ENCODE results near the gene NMNAT2.
A peak's percentile ranks its signal among the peaks of the same experiment; 100 is the strongest.

Gene NMNAT2

GRCh38 chr1:183212870-183213269, 205.3 kb downstream of the NMNAT2 start:
- no peak overlapping the region for H3K4me3 ChIP-seq (ENCODE audit: low read depth, low read length)
- ChIA-PET CTCF (interaction anchor here (1.0 to 1.9 kb wide), 2 partner anchors 15 to 17 kb away, joined by 3 to 5 read pairs; no protein-coding TSS in a partner anchor), POLR2A (no interaction called here)
- TF ChIP-seq, protein P1, sequence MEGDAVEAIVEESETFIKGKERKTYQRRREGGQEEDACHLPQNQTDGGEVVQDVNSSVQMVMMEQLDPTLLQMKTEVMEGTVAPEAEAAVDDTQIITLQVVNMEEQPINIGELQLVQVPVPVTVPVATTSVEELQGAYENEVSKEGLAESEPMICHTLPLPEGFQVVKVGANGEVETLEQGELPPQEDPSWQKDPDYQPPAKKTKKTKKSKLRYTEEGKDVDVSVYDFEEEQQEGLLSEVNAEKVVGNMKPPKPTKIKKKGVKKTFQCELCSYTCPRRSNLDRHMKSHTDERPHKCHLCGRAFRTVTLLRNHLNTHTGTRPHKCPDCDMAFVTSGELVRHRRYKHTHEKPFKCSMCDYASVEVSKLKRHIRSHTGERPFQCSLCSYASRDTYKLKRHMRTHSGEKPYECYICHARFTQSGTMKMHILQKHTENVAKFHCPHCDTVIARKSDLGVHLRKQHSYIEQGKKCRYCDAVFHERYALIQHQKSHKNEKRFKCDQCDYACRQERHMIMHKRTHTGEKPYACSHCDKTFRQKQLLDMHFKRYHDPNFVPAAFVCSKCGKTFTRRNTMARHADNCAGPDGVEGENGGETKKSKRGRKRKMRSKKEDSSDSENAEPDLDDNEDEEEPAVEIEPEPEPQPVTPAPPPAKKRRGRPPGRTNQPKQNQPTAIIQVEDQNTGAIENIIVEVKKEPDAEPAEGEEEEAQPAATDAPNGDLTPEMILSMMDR (IDR thresholded peaks at IDR 0.05; ENCODE audit: insufficient read depth, low read length, missing control alignments): no peak
- no peak for DNase-seq (ENCODE audit: low read depth, low spot score)

DNA sequence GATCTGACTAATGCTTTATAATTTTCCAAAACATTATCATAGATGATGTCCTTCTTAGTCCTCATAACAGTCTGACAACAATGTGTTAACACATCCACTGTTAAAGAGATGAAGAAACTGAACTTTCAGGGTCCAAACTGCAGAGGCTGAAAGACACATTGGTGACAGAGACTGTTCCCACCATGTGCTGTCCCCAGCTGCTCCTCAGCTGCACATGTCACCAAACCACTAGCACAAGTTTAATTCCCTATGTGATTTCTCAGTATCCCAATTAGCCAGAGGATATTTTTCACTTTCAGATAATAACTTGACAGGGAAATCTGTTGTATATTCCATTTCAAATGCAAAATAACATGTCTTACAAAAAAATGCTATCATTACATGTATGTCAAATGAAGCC, 207.5 kb downstream of the NMNAT2 start:
- no peak overlapping the region for H3K4me3 ChIP-seq (ENCODE audit: low read depth, low read length)
- TF ChIP-seq, protein P1 (IDR thresholded peaks at IDR 0.05; ENCODE audit: insufficient read depth, low read length, missing control alignments): no peak
- POLR2A ChIA-PET: no interaction called here
- CTCF ChIA-PET: interaction anchor here (0.8 to 1.2 kb wide), 2 partner anchors 24 to 50 kb away, joined by 3 to 5 read pairs; no protein-coding TSS in a partner anchor
- no peak for DNase-seq (ENCODE audit: low read depth, low spot score)

DNA sequence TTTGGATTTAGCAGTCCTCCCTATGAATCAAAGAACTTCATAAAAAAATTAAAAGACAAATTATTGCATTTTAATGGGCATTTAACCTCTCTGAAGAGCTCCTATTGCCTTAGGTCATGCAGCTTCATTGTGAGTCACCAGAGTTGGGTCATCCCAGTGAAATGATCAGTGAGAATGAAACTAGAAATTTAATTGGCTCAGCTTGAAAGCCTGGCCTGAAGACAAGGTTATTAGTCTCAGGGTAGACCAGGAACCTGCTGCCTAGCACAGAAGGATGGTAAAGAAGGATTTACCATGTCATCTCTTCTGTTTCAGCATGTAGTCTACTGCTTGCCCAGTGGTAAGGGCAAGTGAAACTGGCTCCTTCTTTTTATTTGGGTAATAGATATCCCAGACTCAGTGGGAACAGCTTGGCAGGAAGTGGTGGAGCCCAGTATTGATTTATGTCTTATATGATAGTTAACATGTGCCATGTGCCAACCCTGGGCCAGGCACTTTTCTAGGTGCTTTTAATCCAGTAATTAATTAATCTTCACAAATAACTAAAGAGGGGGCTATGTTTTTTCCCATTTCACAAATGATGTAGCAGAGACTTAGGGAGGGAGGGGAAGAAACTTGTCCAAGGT, 208.5 kb downstream of the NMNAT2 start:
- no peak overlapping the region for H3K4me3 ChIP-seq (ENCODE audit: low read depth, low read length)
- ChIA-PET CTCF (interaction anchor here (1.2 to 7.5 kb wide), 4 partner anchors 19 to 72 kb away, joined by 3 to 63 read pairs (median 5); no protein-coding TSS in a partner anchor), POLR2A (no interaction called here)
- DNase-seq (ENCODE audit: low read depth, low spot score): peak; percentile 47
- TF ChIP-seq, protein P1 (IDR thresholded peaks at IDR 0.05; ENCODE audit: insufficient read depth, low read length, missing control alignments): no peak

- POLR2A ChIA-PET: no interaction called here
Measured at GRCh38 chr1:183206538-183207122, 211.6 kb downstream of the NMNAT2 start.

GRCh38 chr1:183205196-183205781, 212.9 kb downstream of the NMNAT2 start:
- ChIA-PET CTCF (interaction anchor here (1.3 to 7.5 kb wide), 3 partner anchors 10 to 29 kb away, joined by 3 to 63 read pairs (median 18); no protein-coding TSS in a partner anchor), POLR2A (interaction anchor here (1.3 kb wide), 1 partner anchor 14 kb away, joined by 3 read pairs; no protein-coding TSS in a partner anchor)
- no peak overlapping the region for H3K4me3 ChIP-seq (ENCODE audit: low read depth, low read length)
- peak; percentile 63 for DNase-seq (ENCODE audit: low read depth, low spot score)
- TF ChIP-seq, protein P1 (IDR thresholded peaks at IDR 0.05; ENCODE audit: insufficient read depth, low read length, missing control alignments): no peak

More at GRCh38 chr1:183206538-183207122, 211.6 kb downstream of the NMNAT2 start:
- DNase-seq (ENCODE audit: low read depth, low spot score): no peak
- CTCF ChIA-PET: interaction anchor here (1.0 to 7.5 kb wide), 4 partner anchors 9 to 28 kb away, joined by 3 to 63 read pairs (median 10); no protein-coding TSS in a partner anchor
- TF ChIP-seq, protein P1 (IDR thresholded peaks at IDR 0.05; ENCODE audit: insufficient read depth, low read length, missing control alignments): no peak
- no peak overlapping the region for H3K4me3 ChIP-seq (ENCODE audit: low read depth, low read length)

GRCh38 chr1:183203094-183203493, 215.1 kb downstream of the NMNAT2 start:
- ChIA-PET CTCF (interaction anchor here (4.0 to 7.5 kb wide), 2 partner anchors 25 to 32 kb away, joined by 18 to 63 read pairs; no protein-coding TSS in a partner anchor), POLR2A (no interaction called here)
- DNase-seq (ENCODE audit: low read depth, low spot score): no peak
- TF ChIP-seq, protein P1 (IDR thresholded peaks at IDR 0.05; ENCODE audit: insufficient read depth, low read length, missing control alignments): no peak
- H3K4me3 ChIP-seq (ENCODE audit: low read depth, low read length): no peak overlapping the region

Measured in AG04449 (cell line).